HG02840 (cell line): ENCODE data around the gene KIAA0232.
"Not testable (repeated sequence)": the region's sequence is repeated elsewhere in the genome, so short reads cannot be mapped to it uniquely, and the experiment has no call there.

Experiments used
- ATAC-seq: cut with Tn5 transposase; IDR thresholded peaks from one replicate; pipeline ENCODE4 v1.9.1; 2021; ENCODE audit warnings: mild to moderate bottlenecking, moderate library complexity, moderate number of reproducible peaks; ENCODE audit not compliant: unreplicated experiment, low FRiP score

The KIAA0232 gene

GRCh38 chr4:6802626-6803025, 20.1 kb downstream of the KIAA0232 start:
- no peak for ATAC-seq

DNA sequence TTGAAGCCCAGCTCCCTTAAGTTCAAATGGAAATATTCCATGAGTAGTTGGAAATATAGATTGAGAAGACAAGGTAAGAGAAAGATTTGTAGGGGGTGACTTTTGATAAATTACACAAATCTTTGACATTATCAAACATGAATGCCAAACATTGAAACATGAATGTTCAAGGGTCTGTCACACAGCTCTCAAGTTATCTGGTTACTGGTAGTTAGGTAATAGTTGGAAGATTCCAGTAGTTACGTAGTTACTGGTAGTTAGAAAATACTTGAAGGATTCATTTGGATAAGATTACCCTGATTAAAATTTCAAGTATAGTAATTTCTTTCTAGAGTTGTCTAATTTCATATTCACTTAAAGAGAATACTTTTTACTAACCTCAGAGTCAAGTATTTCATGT, 20.7 kb downstream of the KIAA0232 start:
- ATAC-seq = no peak

GRCh38 chr4:6804082-6804752, 21.7 kb downstream of the KIAA0232 start:
- no peak for ATAC-seq

- no peak for ATAC-seq
Measured at GRCh38 chr4:6806924-6807626, 24.5 kb downstream of the KIAA0232 start.

GRCh38 chr4:6808259-6808658, 25.7 kb downstream of the KIAA0232 start:
- ATAC-seq = no peak

DNA sequence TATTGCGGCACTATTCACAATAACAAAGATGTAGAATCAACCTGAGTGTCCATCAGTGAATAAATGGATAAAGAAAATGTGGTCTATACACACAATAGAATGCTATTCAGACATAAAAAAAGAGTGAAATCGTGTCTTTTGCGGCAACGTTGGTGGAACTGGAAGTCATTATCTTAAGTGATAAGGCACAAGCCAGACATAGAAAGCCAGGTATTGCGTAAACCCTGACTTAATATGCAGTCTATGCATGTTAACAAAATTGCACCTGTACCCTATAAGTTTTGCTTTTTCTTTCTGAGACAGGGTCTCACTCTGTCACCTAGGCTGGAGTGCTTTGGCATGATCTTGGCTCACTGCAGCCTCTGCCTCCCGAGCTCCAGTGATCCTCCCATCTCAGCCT, 28.6 kb downstream of the KIAA0232 start:
- no peak for ATAC-seq

GRCh38 chr4:6812766-6813165, 30.2 kb downstream of the KIAA0232 start:
- no peak for ATAC-seq

GRCh38 chr4:6813725-6814124, 31.2 kb downstream of the KIAA0232 start:
- ATAC-seq = no peak

DNA sequence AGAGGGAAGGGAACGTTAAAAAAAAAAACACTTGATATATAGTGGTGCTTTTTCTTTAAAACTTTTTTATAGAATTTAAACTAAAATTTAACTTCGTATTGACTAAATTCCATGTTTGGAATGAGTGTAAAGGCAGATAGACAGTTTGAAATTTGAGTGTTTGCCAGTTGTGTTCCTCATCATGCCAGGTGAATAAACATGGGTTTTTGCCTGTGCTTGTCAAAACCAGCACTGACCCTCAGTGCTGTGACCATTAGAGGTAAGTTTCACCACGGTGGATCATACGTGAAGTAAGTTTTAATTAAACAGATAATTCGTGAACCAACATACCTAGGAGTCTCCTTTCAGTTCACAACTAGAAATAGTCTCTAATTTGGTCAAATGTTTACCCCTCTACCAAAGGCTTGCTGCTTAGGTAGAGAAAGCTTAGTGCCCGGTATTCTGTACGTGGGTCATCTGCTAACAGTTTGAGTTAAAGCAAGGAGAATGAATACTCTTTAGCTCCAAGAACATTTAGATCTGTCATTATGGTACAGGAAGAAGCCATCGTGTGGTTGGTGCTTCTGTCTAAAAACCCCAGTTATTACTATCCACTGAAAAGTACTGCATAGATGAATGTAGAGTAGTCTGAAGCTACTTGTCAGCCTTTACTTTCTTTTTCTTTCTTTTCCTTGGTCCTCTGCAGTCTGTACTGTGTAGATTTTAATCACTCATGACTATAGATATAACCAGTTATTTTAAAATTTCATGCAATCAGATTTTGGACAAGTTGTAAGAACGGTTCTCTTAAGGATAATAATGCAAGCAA, 32.7 kb downstream of the KIAA0232 start:
- no peak for ATAC-seq

DNA sequence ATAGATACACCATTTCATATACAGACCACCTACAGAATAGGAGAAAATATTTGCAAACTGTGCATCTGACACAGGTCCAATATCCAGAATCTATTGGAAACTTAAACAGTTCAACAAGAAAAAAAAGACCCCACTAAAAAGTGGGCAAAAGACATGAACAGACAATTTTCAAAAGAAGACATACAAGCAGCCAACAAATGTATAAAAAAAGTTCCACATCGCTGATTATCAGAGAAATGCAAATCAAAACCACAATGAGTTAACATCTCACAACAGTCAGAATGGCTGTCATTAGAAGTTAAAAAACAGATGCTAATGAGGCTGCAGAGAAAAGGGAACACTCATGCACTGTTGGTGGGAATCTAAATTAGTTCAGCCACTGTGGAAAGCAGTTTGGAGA, 36.8 kb downstream of the KIAA0232 start:
- no peak for ATAC-seq

DNA sequence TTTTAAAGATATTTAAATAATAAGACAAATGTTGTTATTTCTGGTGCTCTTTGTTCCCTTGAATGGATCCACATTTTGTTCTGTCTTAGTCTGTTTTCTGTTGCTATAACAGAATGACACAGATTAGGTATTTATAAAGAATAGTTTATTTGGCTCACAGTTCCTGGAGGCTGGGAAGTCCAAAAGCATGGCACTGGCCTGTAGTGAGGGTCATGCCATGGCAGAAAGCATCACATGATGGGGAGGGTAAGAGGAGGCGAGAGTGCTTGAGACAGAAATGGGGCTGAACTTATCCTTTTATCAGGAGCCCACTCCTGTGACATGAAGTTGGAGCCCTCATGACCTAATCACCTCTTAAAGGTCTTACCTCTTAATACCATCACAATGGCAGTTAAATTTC, 38.2 kb downstream of the KIAA0232 start:
- no peak for ATAC-seq

DNA sequence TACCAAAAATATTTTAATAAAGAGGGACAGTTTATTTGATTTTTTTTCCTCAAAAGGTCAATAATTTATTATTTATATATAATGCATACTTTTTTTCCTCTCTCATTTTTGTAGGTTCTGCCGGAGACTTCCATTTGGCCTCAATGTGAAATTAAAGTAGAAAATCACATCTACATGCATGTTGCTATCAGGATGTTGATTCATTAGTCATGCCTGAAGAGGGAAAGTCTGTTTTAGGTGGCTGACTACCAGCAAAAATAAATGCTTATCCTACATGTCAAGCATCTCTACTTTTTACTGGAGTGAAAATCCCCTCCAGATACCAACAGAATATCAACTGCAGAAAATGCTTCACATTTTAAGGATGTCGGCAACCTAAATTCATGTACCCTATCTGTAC, 41.5 kb downstream of the KIAA0232 start:
- no peak for ATAC-seq

- no peak for ATAC-seq
Measured at GRCh38 chr4:6824772-6825402, 42.4 kb downstream of the KIAA0232 start.

DNA sequence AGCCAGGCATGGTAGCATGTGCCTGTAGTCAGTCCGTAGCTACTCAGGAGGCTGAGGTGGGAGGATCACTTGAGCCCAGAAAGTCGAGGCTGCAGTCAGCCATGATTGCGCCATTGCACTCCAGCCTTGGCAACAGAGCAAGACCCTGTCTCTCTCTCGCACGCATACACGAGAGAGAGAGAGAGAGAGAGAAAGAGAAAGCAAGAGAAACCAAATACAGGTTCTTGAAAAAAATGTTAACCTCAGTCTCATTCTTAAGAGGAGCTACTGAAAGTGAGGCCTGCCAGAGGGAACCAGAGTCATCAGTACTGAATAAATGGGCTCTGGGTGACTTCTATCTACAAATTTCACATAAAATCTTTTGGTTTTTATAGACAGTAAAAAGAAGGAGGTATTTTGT, 42.9 kb downstream of the KIAA0232 start:
- no peak for ATAC-seq

GRCh38 chr4:6826781-6827508, 44.4 kb downstream of the KIAA0232 start:
- no peak for ATAC-seq

DNA sequence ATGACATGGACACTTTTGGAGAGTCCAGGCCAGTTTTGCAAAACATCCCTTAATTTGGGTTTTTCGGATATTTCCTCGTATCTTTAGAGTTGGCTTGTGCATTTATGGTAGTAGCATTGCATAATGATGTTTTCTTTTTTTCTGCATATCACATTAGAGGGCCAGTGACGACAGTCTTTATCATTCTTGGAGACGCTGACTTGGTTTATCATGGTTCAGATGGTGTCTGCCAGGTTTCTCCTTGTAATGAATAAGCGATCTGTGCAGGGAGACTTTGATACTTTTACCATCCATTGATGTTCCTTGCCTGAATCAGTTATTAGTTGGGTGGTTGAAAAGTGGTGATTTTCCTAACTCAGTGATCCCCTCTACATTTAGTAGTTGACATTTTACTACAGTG, 46.6 kb downstream of the KIAA0232 start:
- ATAC-seq = no peak

DNA sequence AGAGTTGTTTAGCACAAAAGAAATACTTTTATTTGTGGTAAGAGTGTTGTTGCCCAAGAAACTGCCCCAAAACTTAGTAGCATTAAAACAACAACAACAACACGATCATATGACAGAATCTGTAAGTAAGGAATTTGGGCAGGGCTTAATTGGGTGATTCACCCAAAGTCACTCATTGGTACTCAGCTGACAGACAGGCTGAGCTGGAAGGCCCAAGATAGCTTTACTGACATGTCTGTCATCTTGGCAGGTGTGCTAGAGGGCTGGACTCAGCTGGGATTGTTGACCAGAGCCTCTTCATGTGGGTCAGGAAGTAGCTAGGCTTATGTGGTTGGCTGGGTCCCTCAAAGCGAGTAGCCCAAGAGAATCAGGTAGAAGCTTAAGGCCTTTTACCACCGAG, 52.3 kb downstream of the KIAA0232 start:
- ATAC-seq = no peak

- ATAC-seq = not testable (repeated sequence)
Measured at GRCh38 chr4:6835616-6836015, 53.1 kb downstream of the KIAA0232 start.

GRCh38 chr4:6837106-6837505, 54.6 kb downstream of the KIAA0232 start:
- not testable (repeated sequence) for ATAC-seq

DNA sequence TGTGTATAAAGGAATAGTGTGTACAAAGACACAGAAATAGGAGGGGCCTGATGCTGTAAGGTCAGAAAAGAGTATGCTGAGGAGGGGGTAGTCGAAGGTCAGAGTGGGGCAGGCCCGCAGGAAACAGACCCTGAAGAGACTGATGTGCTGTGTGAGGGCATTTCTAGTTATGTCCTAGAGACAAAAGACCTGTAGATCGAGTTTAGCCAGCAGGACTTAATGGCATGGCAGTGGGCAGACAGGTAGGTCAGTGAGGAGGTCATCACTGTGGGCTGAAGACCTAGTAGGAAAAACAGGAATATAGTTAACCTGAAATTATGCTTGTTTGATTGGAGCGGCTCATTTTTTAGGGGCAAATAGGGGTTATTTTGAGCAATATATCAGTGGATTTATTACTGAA, 57.1 kb downstream of the KIAA0232 start:
- ATAC-seq = no peak
